Measurements from ENCODE around the gene GPR62.
A peak's percentile ranks its signal among the peaks of the same experiment; 100 is the strongest.

The GPR62 gene

DNA sequence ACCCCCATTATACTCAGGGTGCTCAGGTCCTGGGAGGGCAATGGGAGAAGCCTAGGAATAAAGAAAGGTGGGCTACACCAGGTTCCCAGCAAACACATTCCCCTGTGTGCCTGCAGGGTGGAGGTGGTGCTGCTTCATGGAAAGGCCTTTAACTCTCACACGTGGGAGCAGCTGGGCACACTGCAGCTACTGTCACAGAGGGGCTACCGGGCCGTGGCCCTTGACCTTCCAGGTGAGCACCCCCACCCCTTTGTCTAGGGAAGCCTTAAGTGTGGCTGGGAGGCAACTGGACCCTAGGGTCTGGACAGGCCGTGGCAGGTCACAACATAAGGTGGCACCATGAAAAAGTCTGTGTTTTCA is 22.9 kb downstream of the GPR62 start:
- H3K4me3 ChIP-seq (ENCODE audit: low read depth, low read length) = no peak overlapping the region
- TF ChIP-seq MYC (IDR thresholded peaks at IDR 0.05; ENCODE audit: low read depth, low read length) = no peak
- TF ChIP-seq, protein P1, sequence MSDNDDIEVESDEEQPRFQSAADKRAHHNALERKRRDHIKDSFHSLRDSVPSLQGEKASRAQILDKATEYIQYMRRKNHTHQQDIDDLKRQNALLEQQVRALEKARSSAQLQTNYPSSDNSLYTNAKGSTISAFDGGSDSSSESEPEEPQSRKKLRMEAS (IDR thresholded peaks at IDR 0.05; ENCODE audit: low read depth, low read length) = no peak
- TF ChIP-seq CTCF (IDR thresholded peaks at IDR 0.05; ENCODE audit: low read depth, low read length) = no peak
- TF ChIP-seq POLR2A (IDR thresholded peaks at IDR 0.05; ENCODE audit: extremely low read depth, insufficient read length) = no peak
- no peak for DNase-seq (ENCODE audit: low read depth)

DNA sequence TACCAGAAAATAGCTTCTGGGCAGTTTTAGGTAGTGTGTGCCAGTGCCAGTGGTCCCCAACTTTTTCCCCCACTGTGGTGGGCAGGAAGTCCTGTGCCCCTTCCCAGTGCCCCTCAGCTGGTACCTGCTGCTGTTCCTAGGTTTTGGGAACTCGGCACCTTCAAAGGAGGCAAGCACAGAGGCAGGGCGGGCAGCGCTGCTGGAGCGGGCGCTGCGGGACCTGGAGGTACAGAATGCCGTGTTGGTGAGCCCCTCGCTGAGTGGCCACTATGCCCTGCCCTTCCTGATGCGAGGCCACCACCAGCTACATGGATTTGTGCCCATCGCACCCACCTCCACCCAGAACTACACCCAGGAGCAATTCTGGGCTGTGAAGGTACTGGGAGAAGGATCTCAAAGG is 25.1 kb downstream of the GPR62 start:
- DNase-seq (ENCODE audit: low read depth) = no peak
- no peak overlapping the region for H3K4me3 ChIP-seq (ENCODE audit: low read depth, low read length)
- no peak for TF ChIP-seq POLR2A (IDR thresholded peaks at IDR 0.05; ENCODE audit: extremely low read depth, insufficient read length)
- TF ChIP-seq CTCF (IDR thresholded peaks at IDR 0.05; ENCODE audit: low read depth, low read length) = no peak
- TF ChIP-seq MYC (IDR thresholded peaks at IDR 0.05; ENCODE audit: low read depth, low read length) = no peak
- TF ChIP-seq, protein P1 (IDR thresholded peaks at IDR 0.05; ENCODE audit: low read depth, low read length) = no peak

- TF ChIP-seq, protein P1 (IDR thresholded peaks at IDR 0.05; ENCODE audit: low read depth, low read length) = no peak; the same call in 1 of the 2 replicates
- peak; percentile 54 for TF ChIP-seq CTCF (IDR thresholded peaks at IDR 0.05; ENCODE audit: low read depth, low read length)
- H3K4me3 ChIP-seq (ENCODE audit: low read depth, low read length) = peak overlapping the region; percentile 75
- peak; percentile 78 for DNase-seq (ENCODE audit: low read depth)
Observed at GRCh38 chr3:51982352-51982837, 27.2 kb downstream of the GPR62 start.

GRCh38 chr3:51982838-51983577 is 27.8 kb downstream of the GPR62 start, which contains the start of gene ACY1:
Gene ACY1 (plus strand): TSS chr3:51983535. CDS start chr3:51984065, 530 bp downstream.
- DNase-seq (ENCODE audit: low read depth) = peak; percentile 95
- TF ChIP-seq CTCF (IDR thresholded peaks at IDR 0.05; ENCODE audit: low read depth, low read length) (no peak), POLR2A (IDR thresholded peaks at IDR 0.05; ENCODE audit: extremely low read depth, insufficient read length) (peak; percentile 82), MYC (IDR thresholded peaks at IDR 0.05; ENCODE audit: low read depth, low read length) (peak; percentile 97)
- TF ChIP-seq, protein P1 (IDR thresholded peaks at IDR 0.05; ENCODE audit: low read depth, low read length) = peak; percentile 98
- peak within 1 kb of the TSS; percentile 80 for H3K4me3 ChIP-seq (ENCODE audit: low read depth, low read length)

DNA sequence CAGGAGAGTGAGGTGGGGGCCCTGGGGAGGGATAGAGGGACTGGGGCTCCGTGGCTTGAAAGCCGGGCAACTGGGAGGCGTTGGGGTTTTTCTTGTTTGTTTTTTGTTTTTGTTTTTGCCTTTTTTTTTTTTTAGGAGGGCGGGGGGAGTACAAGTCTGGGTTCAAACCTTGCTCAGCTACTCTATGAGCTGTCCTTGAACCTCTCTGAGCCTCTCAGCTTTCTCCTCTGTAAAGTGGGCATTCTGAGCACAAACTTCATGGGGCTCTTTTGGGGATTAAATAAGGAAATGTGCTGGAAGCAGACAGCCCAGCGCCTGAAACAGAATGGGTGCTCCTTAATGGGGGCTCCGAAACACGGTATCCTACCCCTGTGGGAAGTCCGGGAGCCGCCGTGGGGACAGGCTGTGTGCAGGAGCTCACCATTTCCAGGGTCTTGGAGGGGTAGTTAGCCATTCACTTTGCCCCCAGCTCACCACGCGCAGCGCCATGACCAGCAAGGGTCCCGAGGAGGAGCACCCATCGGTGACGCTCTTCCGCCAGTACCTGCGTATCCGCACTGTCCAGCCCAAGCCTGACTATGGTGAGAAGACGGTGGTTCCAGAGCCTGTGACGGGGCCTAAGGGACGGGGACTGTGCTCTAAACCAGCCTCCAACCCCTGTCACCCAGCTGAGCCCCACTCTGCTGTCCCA is 28.5 kb downstream of the GPR62 start:
- no peak for TF ChIP-seq CTCF (IDR thresholded peaks at IDR 0.05; ENCODE audit: low read depth, low read length)
- TF ChIP-seq POLR2A (IDR thresholded peaks at IDR 0.05; ENCODE audit: extremely low read depth, insufficient read length) = no peak
- TF ChIP-seq, protein P1 (IDR thresholded peaks at IDR 0.05; ENCODE audit: low read depth, low read length) = no peak
- no peak for TF ChIP-seq MYC (IDR thresholded peaks at IDR 0.05; ENCODE audit: low read depth, low read length)
- peak overlapping the region; percentile 80 for H3K4me3 ChIP-seq (ENCODE audit: low read depth, low read length)
- DNase-seq (ENCODE audit: low read depth) = no peak
